SU-DHL-6 (cell line): ENCODE results near the gene CFAP300.

ENCODE experiments used
- H2AFZ ChIP-seq: fragments of 200-600 bp; sonication (generic); 2 replicates; pipeline ENCODE4 v1.6.1; 2014; ENCODE audit warnings: low read depth, mild to moderate bottlenecking, moderate library complexity, mixed read lengths, antibody characterized with exemption, low read length; ENCODE audit not compliant: severe bottlenecking
- H3F3A ChIP-seq: fragments of 200-600 bp; shearing (Covaris generic); 2 replicates; pipeline ENCODE4 v1.6.0; 2016; ENCODE audit warnings: antibody characterized with exemption, mild to moderate bottlenecking; ENCODE audit not compliant: insufficient read depth
- H3K27ac ChIP-seq: fragments of 200-600 bp; sonication (generic); 2 replicates; pipeline ENCODE4 v1.5.1; 2016; ENCODE audit warnings: low read depth, mild to moderate bottlenecking, low read length, moderate library complexity, mixed read lengths
- H3K27me3 ChIP-seq: fragments of 200-600 bp; sonication (generic), shearing (Covaris generic); 2 replicates; pipeline ENCODE4 v1.6.0; 2014; ENCODE audit warnings: mild to moderate bottlenecking, low read length
- H3K36me3 ChIP-seq: fragments of 200-600 bp; sonication (generic); 2 replicates; pipeline ENCODE4 v1.6.1; 2014; ENCODE audit warnings: mild to moderate bottlenecking, low read length, mixed read lengths
- H3K4me2 ChIP-seq: fragments of 300-600, 200-600 bp; shearing (Covaris generic), sonication (generic); 2 replicates; pipeline ENCODE4 v1.6.0; 2014; ENCODE audit warnings: low read length, low read depth, mild to moderate bottlenecking; ENCODE audit not compliant: poor library complexity, severe bottlenecking
- H3K4me3 ChIP-seq: fragments of 200-600 bp; sonication (generic); 2 replicates; pipeline ENCODE4 v1.5.1; 2014; ENCODE audit warnings: antibody characterized with exemption, low read length, mild to moderate bottlenecking, mixed read lengths; ENCODE audit not compliant: insufficient read depth, poor library complexity, severe bottlenecking
- H3K79me2 ChIP-seq: fragments of 200-600 bp; sonication (generic); 2 replicates; pipeline ENCODE4 v1.6.1; 2014; ENCODE audit warnings: mild to moderate bottlenecking, low read length, moderate library complexity; ENCODE audit not compliant: insufficient read depth
- H3K9ac ChIP-seq: fragments of 200-600 bp; sonication (generic); 2 replicates; pipeline ENCODE4 v1.7.0; 2014; ENCODE audit warnings: mild to moderate bottlenecking, low read length
- H3K9me2 ChIP-seq: fragments of 200-600 bp; sonication (generic); replicated peaks from 2 replicates; pipeline ENCODE4 v1.6.1; 2014; ENCODE audit warnings: low read length; ENCODE audit not compliant: insufficient read depth
- H3K9me3 ChIP-seq: fragments of 200-600 bp; sonication (generic); 2 replicates; pipeline ENCODE4 v1.6.1; 2014; ENCODE audit warnings: low read length, mixed read lengths; ENCODE audit not compliant: insufficient read depth
- H4K20me1 ChIP-seq: fragments of 200-600 bp; sonication (generic); 2 replicates; pipeline ENCODE4 v1.6.1; 2014; ENCODE audit warnings: low read depth, mild to moderate bottlenecking, antibody characterized with exemption, low read length, moderate library complexity, mixed read lengths
- CTCF ChIP-seq: fragments of 200-600 bp; sonication (generic); IDR thresholded peaks from one replicate; pipeline ENCODE4 v1.5.1; 2017; ENCODE audit warnings: antibody characterized with exemption, mild to moderate bottlenecking, low read length, moderate library complexity; ENCODE audit not compliant: insufficient read depth, poor library complexity, severe bottlenecking
- EZH2phosphoT487 ChIP-seq: fragments of 200-600 bp; sonication (generic), shearing (Covaris generic); conservative IDR thresholded peaks from 2 replicates; pipeline ENCODE4 v1.6.1; 2018; ENCODE audit warnings: mild to moderate bottlenecking, antibody characterized with exemption, low read length, moderate library complexity, mixed read lengths

Gene CFAP300

GRCh38 chr11:102010776-102011494 lies 36.3 kb upstream of the CFAP300 start:
- TF ChIP-seq EZH2phosphoT487 (no peak), CTCF (no peak)
- Histone ChIP-seq H3K27me3 (no peaks in the 10 kb centered on the region), H3K9me3 (no peaks in the 10 kb centered on the region), H3F3A (no peaks in the 10 kb centered on the region), H3K27ac (no peak overlapping the region), H3K36me3 (no peaks in the 10 kb centered on the region), H2AFZ (no peak overlapping the region), H4K20me1 (no peaks in the 10 kb centered on the region), H3K9ac (no peak overlapping the region), H3K79me2 (no peaks in the 10 kb centered on the region), H3K9me2 (no peaks in the 10 kb centered on the region), H3K4me2 (no peak overlapping the region), H3K4me3 (no peak overlapping the region)

GRCh38 chr11:102012946-102013345 lies 34.3 kb upstream of the CFAP300 start:
- Histone ChIP-seq H3K9ac (no peak overlapping the region), H3F3A (no peaks in the 10 kb centered on the region), H3K4me2 (no peak overlapping the region), H3K4me3 (no peak overlapping the region), H3K36me3 (no peaks in the 10 kb centered on the region), H3K27ac (no peak overlapping the region), H3K79me2 (no peaks in the 10 kb centered on the region), H3K9me2 (no peaks in the 10 kb centered on the region), H3K9me3 (no peaks in the 10 kb centered on the region), H3K27me3 (no peaks in the 10 kb centered on the region), H2AFZ (no peak overlapping the region), H4K20me1 (no peaks in the 10 kb centered on the region)
- TF ChIP-seq CTCF, result no peak
- no peak for TF ChIP-seq EZH2phosphoT487

DNA sequence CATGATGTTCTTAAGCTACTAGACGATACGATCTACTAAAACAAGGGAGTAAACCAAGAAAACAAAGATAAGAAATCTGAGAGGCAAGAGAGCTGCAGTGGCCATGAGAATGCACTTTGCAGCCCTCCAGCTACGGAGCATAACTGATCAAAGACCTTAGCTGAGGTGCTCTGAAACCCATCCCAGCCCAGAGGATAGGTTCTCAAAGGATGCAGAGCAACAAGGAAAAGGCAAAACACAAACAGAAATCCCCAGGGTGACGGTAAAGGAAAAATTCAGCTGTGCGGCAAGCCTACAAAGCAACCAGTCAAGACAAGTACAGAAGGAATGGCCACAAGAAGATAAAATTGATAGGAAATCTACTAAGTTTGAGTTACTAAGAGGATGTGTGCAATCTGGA lies 32.5 kb upstream of the CFAP300 start:
- Histone ChIP-seq H3K79me2 (no peaks in the 10 kb centered on the region), H3F3A (no peaks in the 10 kb centered on the region), H3K4me2 (no peak overlapping the region), H3K9me3 (no peaks in the 10 kb centered on the region), H4K20me1 (no peaks in the 10 kb centered on the region), H3K9me2 (no peaks in the 10 kb centered on the region), H3K4me3 (no peak overlapping the region), H3K27me3 (no peaks in the 10 kb centered on the region), H2AFZ (no peak overlapping the region), H3K36me3 (no peaks in the 10 kb centered on the region), H3K27ac (no peak overlapping the region), H3K9ac (no peak overlapping the region)
- no peak for TF ChIP-seq EZH2phosphoT487
- TF ChIP-seq CTCF, result no peak
